DMS114 treated with DMSO at 0.1 percent for 48 hours (cell line): ENCODE results near the gene SPRED3.
"Not testable (repeated sequence)": the region's sequence is repeated elsewhere in the genome, so short reads cannot be mapped to it uniquely, and the experiment has no call there.

Experiments used
- DNase-seq: peaks from one replicate; lab custom pipeline; 2025; ENCODE audit not compliant: unreplicated experiment; lab: John Stamatoyannopoulos, UW

SPRED3 gene

GRCh38 chr19:38417146-38417543, 28.6 kb downstream of the SPRED3 start:
- no peak for DNase-seq

GRCh38 chr19:38417544-38418506, 29.3 kb downstream of the SPRED3 start:
- DNase-seq, result no peak

DNA sequence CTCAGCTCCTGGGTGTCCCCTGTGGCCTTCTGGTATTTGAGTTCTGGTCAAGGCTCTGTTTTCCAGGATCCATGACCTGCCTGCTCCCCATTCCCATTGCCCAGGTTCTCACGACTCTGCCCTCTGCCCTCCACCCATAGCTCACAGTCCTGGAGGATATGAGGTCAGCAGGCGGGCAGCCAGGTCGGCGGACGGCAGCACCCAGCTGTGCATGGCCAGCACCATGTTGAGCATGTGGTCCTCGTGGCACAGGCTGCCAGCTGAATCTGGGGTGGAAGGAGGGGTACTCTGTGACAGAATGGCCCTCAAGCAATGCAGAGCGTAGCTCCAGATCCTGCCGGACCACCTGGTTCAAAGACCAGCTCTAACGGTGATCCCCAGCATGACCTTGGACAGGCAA, 32.4 kb downstream of the SPRED3 start:
- DNase-seq, result no peak

DNA sequence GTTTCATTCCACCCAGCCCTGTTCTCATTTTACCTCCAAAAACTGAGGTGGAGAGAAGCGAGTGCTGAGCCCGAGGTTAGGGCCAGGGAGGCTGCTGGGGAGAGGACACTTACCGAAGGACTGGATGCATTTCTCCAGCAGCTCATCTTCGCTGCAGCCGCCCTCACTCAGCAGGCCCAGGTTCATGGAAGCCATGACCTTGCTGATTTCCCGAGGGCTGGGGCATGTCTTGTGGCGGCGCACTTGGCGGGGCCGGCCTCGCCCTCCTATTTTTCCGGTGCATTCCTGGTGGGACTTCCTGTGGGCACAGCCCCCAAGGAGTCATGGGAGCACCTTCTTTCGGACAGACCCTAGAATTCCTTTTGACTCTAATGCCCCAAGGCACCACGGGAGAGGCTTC, 33.4 kb downstream of the SPRED3 start:
- DNase-seq, result no peak

DNA sequence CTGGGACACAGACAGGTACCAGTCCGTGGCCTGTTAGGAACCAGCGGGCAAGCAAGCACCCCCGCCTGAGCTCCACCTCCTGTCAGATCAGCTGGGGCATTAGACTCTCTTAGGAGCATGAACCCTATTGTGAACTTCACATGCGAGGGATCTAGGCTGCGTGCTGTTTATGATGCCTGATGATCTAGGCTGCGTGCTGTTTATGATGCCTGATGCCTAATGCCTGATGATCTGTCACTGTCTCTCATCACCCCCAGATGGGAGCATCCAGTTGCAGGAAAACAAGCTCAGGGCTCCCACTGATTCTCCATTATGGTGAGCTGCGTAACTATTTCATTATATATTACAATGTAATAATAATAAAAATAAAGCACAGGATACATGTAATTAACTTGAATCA, 33.9 kb downstream of the SPRED3 start:
- DNase-seq, result no peak

- no peak for DNase-seq
These were observed 35.8 kb downstream of the SPRED3 start for GRCh38 chr19:38424272-38424671.

- DNase-seq, result no peak
These were observed 36.8 kb downstream of the SPRED3 start for GRCh38 chr19:38425222-38425809.

GRCh38 chr19:38425810-38426466, 37.4 kb downstream of the SPRED3 start, which contains the start of gene RASGRP4:
Gene RASGRP4 (minus strand): TSS chr19:38426219. CDS start chr19:38426091, 128 bp downstream.
- no peak for DNase-seq

- DNase-seq, result not testable (repeated sequence)
These were observed 38.7 kb downstream of the SPRED3 start for GRCh38 chr19:38427035-38427677.

DNA sequence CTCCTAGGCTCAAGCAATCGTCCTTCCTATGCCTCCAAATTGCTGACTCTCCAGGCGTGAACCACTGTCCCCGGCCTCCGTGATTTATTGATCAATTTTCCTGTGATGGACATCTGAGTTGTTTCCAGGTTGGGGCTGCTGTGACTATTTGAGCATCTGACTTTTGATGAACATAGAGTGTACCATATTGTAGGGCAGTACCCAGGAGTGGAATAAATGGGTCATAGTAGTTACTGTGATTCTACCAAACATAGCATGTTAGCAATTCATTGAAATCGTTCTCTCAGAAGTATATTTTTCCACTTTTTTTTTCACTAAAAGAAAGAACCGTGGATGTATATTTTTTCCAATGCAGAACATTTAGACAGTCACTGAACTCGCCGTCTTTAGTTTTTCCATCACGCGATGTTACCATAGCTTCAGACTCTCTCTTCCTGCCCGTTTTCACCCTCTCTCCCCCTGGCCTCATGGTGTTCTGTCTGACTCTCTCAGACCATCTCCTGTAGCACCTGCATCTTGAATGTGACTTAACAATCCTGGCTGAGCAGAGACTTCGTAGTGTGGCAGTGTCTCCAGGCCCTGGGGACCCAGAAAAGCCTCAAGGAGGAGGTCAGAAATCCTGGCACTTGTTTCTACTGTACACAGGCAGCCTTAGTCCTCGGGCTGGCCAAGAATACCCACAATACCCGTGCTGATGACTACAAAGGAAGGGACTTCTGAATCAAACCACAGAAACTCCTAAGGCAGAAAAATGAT, 40.7 kb downstream of the SPRED3 start:
- DNase-seq, result no peak

DNA sequence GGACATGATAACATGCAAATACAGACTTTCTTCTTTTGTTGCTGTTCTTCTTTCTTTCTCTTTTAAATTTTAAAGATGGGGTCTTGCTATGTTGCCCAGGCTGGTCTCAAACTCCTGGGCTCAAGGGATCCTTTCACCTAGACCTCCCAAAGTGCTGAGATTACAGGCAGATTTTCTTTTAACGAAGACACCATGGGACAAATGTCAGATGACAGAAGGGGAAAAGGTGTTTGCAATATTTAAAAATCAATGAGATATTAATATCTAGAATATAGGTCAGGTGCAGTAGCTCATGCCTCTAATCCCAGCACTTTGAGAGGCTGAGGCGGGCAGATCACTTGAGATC, 41.3 kb downstream of the SPRED3 start:
- DNase-seq, result no peak

- no peak for DNase-seq
These were observed 42.4 kb downstream of the SPRED3 start for GRCh38 chr19:38430931-38431330.

- no peak for DNase-seq
These were observed 44.8 kb downstream of the SPRED3 start, which contains the start of gene RYR1 for GRCh38 chr19:38433268-38433733. Gene RYR1 (plus strand): TSS chr19:38433691. CDS start chr19:38433830, 139 bp downstream.

DNA sequence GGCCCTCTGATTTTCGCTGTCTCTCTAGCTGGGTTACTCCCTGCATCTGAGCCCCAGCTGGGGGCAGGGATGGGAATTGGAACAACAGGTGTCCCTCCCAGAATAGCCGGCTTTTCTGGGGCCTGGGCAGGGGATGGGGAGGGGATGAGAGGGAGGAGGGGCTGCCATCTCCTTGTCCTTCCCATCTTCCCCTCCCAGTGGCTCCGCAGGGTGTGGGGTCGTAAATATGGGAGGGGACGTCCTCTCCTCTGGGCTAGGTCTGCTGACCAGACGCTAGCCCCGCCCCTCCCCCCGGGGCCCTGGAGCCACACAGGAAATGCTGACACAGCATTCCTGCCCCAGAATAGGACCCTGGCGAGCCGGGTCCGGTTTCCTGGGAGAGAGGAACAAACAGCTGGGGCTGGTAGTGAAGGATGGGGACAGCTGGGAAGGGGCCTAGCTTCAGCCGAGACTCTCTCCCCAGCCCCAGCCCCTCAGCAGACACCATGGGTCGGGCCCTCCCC, 46.1 kb downstream of the SPRED3 start:
- no peak for DNase-seq

GRCh38 chr19:38437295-38437694, 48.8 kb downstream of the SPRED3 start:
- no peak for DNase-seq

- DNase-seq, result no peak
These were observed 49.4 kb downstream of the SPRED3 start for GRCh38 chr19:38437917-38438316.

GRCh38 chr19:38440592-38440991, 52.1 kb downstream of the SPRED3 start:
- no peak for DNase-seq

DNA sequence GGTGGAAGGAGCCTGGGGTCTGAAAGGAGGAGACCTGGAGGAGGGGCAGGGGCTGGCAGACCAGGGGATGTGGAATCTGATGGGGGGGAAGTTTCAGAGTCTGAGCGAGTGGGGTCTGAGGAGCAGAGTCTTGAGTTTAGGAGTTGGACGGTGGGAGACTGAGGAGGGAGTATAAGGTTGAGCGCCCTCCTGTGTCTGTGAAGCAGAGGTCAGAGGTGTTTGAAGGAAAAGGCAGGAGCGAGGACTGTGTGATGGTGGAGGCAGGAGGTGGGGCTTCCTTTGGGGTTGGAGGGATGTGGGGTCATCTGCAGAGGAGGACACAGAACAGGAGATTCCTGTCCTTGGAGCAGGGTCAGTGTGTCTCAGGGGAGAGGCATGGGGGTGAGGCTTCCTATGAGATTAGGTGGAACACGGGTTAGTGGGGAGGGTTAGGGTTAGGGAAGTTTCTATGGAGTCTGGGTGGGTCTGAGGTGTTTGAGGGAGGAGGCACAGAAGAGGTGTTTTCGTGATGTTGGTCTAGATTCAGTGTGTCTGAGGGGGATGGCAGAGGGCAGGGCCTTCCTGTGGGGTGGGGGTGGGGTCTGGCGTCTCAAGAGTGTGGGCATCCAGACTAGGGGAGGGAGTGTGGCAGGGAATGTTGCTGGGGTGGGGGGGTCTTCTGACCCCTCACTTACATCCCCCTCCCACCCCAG, 53.3 kb downstream of the SPRED3 start:
- DNase-seq, result no peak

GRCh38 chr19:38442736-38443135, 54.2 kb downstream of the SPRED3 start:
- DNase-seq, result no peak
